GM12875 (cell line): Measurements from ENCODE around the gene ARHGAP12.

Source experiments
- H3K4me3 ChIP-seq: one replicate; pipeline ENCODE4 v1.5.1; 2011; ENCODE audit warnings: low read depth, low read length, control low read depth
- CTCF ChIP-seq: IDR thresholded peaks from 2 replicates; pipeline ENCODE4 v1.5.1; 2011; ENCODE audit warnings: low read depth, mild to moderate bottlenecking, control low read depth, inconsistent platforms, low read length, moderate library complexity, borderline replicate concordance; ENCODE audit not compliant: insufficient read depth

Gene ARHGAP12

GRCh38 chr10:31939797-31940708 is 11.4 kb upstream of the ARHGAP12 start:
- TF ChIP-seq CTCF = no peak
- H3K4me3 ChIP-seq = no peak overlapping the region

- H3K4me3 ChIP-seq = no peak overlapping the region
- TF ChIP-seq CTCF = no peak
Measured at GRCh38 chr10:31937371-31937770, 8.7 kb upstream of the ARHGAP12 start.

- no peak overlapping the region for H3K4me3 ChIP-seq
- no peak for TF ChIP-seq CTCF
Measured at GRCh38 chr10:31936933-31937332, 8.3 kb upstream of the ARHGAP12 start.

- no peak overlapping the region for H3K4me3 ChIP-seq
- TF ChIP-seq CTCF = no peak
Measured at GRCh38 chr10:31936086-31936485, 7.5 kb upstream of the ARHGAP12 start.

GRCh38 chr10:31935678-31936077 is 7.0 kb upstream of the ARHGAP12 start:
- H3K4me3 ChIP-seq = no peak overlapping the region
- no peak for TF ChIP-seq CTCF

GRCh38 chr10:31932838-31933237 is 4.2 kb upstream of the ARHGAP12 start:
- no peak for TF ChIP-seq CTCF
- H3K4me3 ChIP-seq = no peak overlapping the region

GRCh38 chr10:31930856-31931255 is 2.2 kb upstream of the ARHGAP12 start:
- H3K4me3 ChIP-seq = no peak overlapping the region
- TF ChIP-seq CTCF = no peak
